SJCRH30 (cell line): ENCODE measurements around the gene KCNH5. TPM values are rescaled to one million over a fixed set of nuclear protein-coding genes. Genes with fewer than 3 reads are reported as not detected.
"Not testable (repeated sequence)": the region's sequence is repeated elsewhere in the genome, so short reads cannot be mapped to it uniquely, and the experiment has no call there.

Experiments
- DNase-seq, 2 experiments: peaks; one replicate each; pipeline ENCODE4 v3.0.0-alpha.2; 2015 to 2020
- H3K27ac ChIP-seq: fragments of 250-450 bp; sonication (Bioruptor Pico); 2 replicates; pipeline ENCODE4 v1.5.1; 2020; ENCODE audit warnings: mild to moderate bottlenecking, moderate library complexity
- H3K27me3 ChIP-seq: fragments of 250-450 bp; sonication (Bioruptor Pico); 2 replicates; pipeline ENCODE4 v1.5.1; 2020; ENCODE audit warnings: mild to moderate bottlenecking, moderate library complexity
- H3K36me3 ChIP-seq: fragments of 250-450 bp; sonication (Bioruptor Pico); 2 replicates; pipeline ENCODE4 v1.5.1; 2020; ENCODE audit warnings: mild to moderate bottlenecking, moderate library complexity
- H3K4me1 ChIP-seq: fragments of 250-450 bp; sonication (Bioruptor Pico); 2 replicates; pipeline ENCODE4 v1.5.1; 2020; ENCODE audit warnings: mild to moderate bottlenecking, moderate library complexity
- H3K4me3 ChIP-seq: fragments of 250-450 bp; sonication (Bioruptor Pico); 2 replicates; pipeline ENCODE4 v1.5.1; 2020; ENCODE audit warnings: mild to moderate bottlenecking, moderate library complexity
- H3K9me3 ChIP-seq: fragments of 250-450 bp; sonication (Bioruptor Pico); replicated peaks from 2 replicates; pipeline ENCODE4 v1.5.1; 2020; ENCODE audit warnings: mild to moderate bottlenecking, moderate library complexity
- total RNA-seq: library from RNA; depleted of rRNA; stranded (reverse); fragments of >200 nt; shearing (Covaris generic); gene quantifications from 2 replicates; pipeline ENCODE4 v1.2.3, GENCODE V29; 2014

Gene KCNH5
- total RNA-seq, 1 experiment from 2014 or later: not detected

GRCh38 chr14:62882967-62883366 lies 162.3 kb downstream of the KCNH5 start:
- Histone ChIP-seq H3K4me1 (no peaks in the 10 kb centered on the region), H3K36me3 (no peaks in the 10 kb centered on the region), H3K4me3 (no peak overlapping the region), H3K9me3 (no peaks in the 10 kb centered on the region), H3K27me3 (no peaks in the 10 kb centered on the region), H3K27ac (no peak overlapping the region)
- DNase-seq: no peak

- no peak overlapping the region for H3K4me3 ChIP-seq
- H3K36me3 ChIP-seq: no peaks in the 10 kb centered on the region
- H3K27me3 ChIP-seq: no peaks in the 10 kb centered on the region
- DNase-seq: no peak
- no peak overlapping the region for H3K27ac ChIP-seq
- H3K4me1 ChIP-seq: no peaks in the 10 kb centered on the region
- H3K9me3 ChIP-seq: no peaks in the 10 kb centered on the region
These were observed 178.9 kb downstream of the KCNH5 start for GRCh38 chr14:62866376-62866775.

DNA sequence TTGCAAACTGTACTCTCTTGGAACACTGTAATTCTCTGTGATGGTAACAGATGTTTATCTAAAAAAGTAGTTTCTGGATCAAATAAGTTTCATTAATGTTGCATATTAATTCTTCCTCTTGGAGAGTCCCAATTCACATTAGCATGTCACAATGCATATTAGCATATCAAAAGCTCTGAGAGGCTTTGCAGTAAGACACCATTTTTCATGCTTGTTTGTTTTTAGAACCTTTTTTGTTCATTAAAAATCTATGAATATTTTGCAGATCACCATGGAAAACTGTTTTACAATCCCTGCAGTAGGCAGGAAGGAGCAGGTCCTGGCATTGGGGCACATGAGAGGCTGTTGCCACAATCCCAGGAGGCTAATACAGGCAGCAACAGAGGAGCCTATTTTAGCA lies 180.7 kb downstream of the KCNH5 start:
- no peak overlapping the region for H3K4me3 ChIP-seq

DNA sequence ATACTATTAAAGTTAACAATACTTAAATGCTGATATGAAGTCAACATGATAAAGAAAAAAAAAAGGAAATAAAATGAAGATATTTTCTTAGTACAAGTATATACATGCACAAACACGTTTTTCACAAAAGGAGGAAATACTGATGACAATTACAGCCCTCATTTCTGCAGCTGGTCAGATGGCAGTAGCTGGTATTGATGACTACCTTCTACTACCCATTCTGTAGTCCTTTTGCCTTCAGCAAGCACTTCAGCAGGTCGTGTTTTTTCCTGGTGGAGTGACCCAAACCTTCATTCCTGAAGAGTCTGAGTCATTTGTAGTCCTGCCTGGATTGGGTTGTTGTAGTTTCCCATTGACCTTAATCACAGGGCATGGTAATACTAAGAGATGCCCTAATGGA lies 187.2 kb downstream of the KCNH5 start:
- not testable (repeated sequence) for H3K36me3 ChIP-seq, H3K9me3 ChIP-seq, H3K4me3 ChIP-seq, H3K4me1 ChIP-seq, H3K27me3 ChIP-seq, DNase-seq, H3K27ac ChIP-seq

More for the DNA sequence above, 180.7 kb downstream of the KCNH5 start:
- Histone ChIP-seq H3K36me3 (no peaks in the 10 kb centered on the region), H3K27me3 (no peaks in the 10 kb centered on the region), H3K27ac (no peak overlapping the region), H3K9me3 (no peaks in the 10 kb centered on the region), H3K4me1 (no peaks in the 10 kb centered on the region)
- DNase-seq: no peak

GRCh38 chr14:62854951-62855350 lies 190.3 kb downstream of the KCNH5 start:
- H3K36me3 ChIP-seq: no peaks in the 10 kb centered on the region
- H3K9me3 ChIP-seq: no peaks in the 10 kb centered on the region
- H3K4me3 ChIP-seq: no peak overlapping the region
- H3K27me3 ChIP-seq: no peaks in the 10 kb centered on the region
- no peak overlapping the region for H3K27ac ChIP-seq
- DNase-seq: no peak
- no peaks in the 10 kb centered on the region for H3K4me1 ChIP-seq

DNA sequence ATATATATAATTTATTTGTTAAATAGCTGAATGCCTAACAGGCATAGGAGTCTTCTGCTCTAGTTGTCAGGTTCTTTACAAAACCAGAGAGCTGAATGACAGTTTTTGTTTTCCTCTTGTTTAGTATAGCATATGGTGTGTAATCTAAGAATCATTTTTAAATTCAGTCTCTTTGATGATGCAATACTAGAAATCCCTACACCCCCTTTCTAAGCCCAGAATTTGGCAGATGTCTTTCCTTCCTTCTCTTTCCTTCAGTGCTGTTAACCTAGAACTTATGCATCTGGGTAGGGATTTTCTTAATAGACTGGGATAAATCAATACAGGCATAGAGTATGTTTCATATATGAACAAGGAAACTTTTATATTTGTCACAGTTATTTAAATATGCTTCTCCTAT lies 198.1 kb downstream of the KCNH5 start:
- no peak for DNase-seq
- H3K9me3 ChIP-seq: no peaks in the 10 kb centered on the region

GRCh38 chr14:62844546-62844945 lies 200.7 kb downstream of the KCNH5 start:
- DNase-seq: no peak
- no peaks in the 10 kb centered on the region for H3K27me3 ChIP-seq
- no peak overlapping the region for H3K27ac ChIP-seq
- H3K9me3 ChIP-seq: no peaks in the 10 kb centered on the region
- no peaks in the 10 kb centered on the region for H3K36me3 ChIP-seq
- no peak overlapping the region for H3K4me3 ChIP-seq
- H3K4me1 ChIP-seq: no peaks in the 10 kb centered on the region

More for the DNA sequence above, 198.1 kb downstream of the KCNH5 start:
- Histone ChIP-seq H3K4me1 (no peaks in the 10 kb centered on the region), H3K27ac (no peak overlapping the region), H3K4me3 (no peak overlapping the region), H3K36me3 (no peaks in the 10 kb centered on the region), H3K27me3 (no peaks in the 10 kb centered on the region)

GRCh38 chr14:62824086-62824485 lies 221.2 kb downstream of the KCNH5 start:
- Histone ChIP-seq H3K4me1 (no peaks in the 10 kb centered on the region), H3K27me3 (no peaks in the 10 kb centered on the region), H3K36me3 (no peaks in the 10 kb centered on the region), H3K4me3 (no peak overlapping the region), H3K27ac (no peak overlapping the region), H3K9me3 (no peaks in the 10 kb centered on the region)
- DNase-seq: no peak

- Histone ChIP-seq H3K36me3 (no peaks in the 10 kb centered on the region), H3K27me3 (no peaks in the 10 kb centered on the region), H3K4me1 (no peaks in the 10 kb centered on the region), H3K4me3 (no peak overlapping the region), H3K27ac (no peak overlapping the region), H3K9me3 (no peaks in the 10 kb centered on the region)
- DNase-seq: no peak
These were observed 225.3 kb downstream of the KCNH5 start for GRCh38 chr14:62819931-62820330.

DNA sequence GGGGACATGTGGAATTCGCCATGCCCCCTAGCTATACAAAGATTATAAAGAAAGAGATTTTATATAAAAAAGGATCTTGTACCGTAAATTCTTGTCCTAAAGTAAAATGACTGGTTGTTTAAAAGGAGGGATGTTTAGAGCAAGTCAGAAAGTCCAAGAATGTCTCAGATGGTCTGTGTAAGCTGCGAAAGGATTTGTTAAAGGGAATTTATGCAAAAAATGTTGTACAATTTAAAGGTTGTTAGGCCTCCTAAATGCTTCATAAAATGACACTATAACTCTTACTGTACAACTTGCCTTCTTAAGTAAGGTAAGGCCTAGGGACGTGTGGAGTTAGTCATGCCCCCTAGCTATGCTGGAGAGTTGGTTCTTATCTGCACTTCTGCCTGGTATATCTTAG lies 237.6 kb downstream of the KCNH5 start:
- Histone ChIP-seq H3K4me1 (no peaks in the 10 kb centered on the region), H3K4me3 (no peak overlapping the region), H3K27me3 (no peaks in the 10 kb centered on the region), H3K9me3 (no peaks in the 10 kb centered on the region), H3K36me3 (no peaks in the 10 kb centered on the region), H3K27ac (no peak overlapping the region)
- DNase-seq: no peak

DNA sequence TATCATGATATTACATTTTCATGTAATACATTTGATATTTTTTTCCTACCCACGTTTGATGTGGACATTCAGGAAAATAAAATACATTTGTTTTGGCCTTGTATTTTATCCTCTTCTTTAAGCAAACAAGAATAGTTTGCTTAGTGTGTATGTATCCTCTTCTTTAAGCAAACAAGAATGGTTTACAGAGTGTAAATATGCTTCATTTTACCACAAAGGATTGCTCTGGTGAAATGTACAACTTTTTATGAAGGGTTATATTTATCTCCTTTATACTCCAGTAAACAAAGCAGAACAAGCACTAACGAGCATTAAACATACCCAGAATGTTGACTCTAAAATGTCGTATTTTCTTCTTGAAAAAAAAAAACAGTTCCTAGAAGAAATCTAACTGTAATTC lies 244.7 kb downstream of the KCNH5 start:
- H3K9me3 ChIP-seq: no peaks in the 10 kb centered on the region
- no peak for DNase-seq

DNA sequence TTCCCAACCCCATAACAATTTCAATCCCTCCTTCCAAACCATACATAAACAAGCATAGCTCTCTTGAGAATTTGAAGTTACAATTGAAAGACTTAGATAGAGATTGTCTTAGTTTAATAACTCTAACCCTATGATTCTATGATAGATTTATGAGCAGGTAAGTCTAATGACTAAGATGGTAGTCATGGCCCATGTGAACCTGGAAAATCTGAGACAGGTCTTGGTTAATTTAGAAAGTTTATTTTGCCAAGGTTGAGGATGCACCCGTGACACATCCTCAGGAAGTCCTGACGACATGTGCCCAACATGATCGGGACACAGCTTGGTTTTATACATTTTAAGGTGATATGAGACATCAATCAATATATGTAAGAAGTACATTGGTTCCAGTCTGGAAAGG lies 248.8 kb downstream of the KCNH5 start:
- Histone ChIP-seq H3K27me3 (no peaks in the 10 kb centered on the region), H3K9me3 (no peaks in the 10 kb centered on the region), H3K27ac (no peak overlapping the region), H3K4me3 (no peak overlapping the region), H3K4me1 (no peaks in the 10 kb centered on the region), H3K36me3 (no peaks in the 10 kb centered on the region)
- DNase-seq: no peak

More for the DNA sequence above, 244.7 kb downstream of the KCNH5 start:
- Histone ChIP-seq H3K4me1 (no peaks in the 10 kb centered on the region), H3K27me3 (no peaks in the 10 kb centered on the region), H3K4me3 (no peak overlapping the region), H3K36me3 (no peaks in the 10 kb centered on the region), H3K27ac (no peak overlapping the region)

DNA sequence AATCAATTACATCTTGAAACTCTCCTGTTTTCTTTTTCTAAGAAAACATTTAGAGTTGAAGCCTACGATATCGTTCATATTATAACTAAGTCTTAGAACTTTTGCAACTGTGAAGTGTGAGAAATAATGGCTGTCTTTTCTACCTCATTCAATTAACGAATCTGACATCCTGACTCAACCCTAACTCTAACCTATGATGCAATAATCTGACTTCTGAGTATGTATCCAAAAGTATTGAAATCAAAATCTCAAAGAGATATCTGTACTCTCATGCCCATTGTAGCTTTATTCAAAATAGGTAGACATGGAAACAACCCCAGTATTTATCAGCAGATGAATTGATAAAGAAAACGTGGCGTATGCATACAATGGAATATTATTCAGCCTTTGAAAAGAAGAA lies 252.7 kb downstream of the KCNH5 start:
- Histone ChIP-seq H3K4me3 (no peak overlapping the region), H3K9me3 (no peaks in the 10 kb centered on the region), H3K4me1 (no peaks in the 10 kb centered on the region), H3K36me3 (no peaks in the 10 kb centered on the region), H3K27me3 (no peaks in the 10 kb centered on the region), H3K27ac (no peak overlapping the region)
- DNase-seq: no peak

GRCh38 chr14:62781328-62781727 lies 263.9 kb downstream of the KCNH5 start:
- not testable (repeated sequence) for H3K4me3 ChIP-seq, H3K27me3 ChIP-seq, H3K36me3 ChIP-seq, H3K27ac ChIP-seq, H3K9me3 ChIP-seq, DNase-seq, H3K4me1 ChIP-seq

- Histone ChIP-seq H3K4me1 (no peaks in the 10 kb centered on the region), H3K9me3 (no peaks in the 10 kb centered on the region), H3K36me3 (no peaks in the 10 kb centered on the region), H3K27me3 (no peaks in the 10 kb centered on the region), H3K27ac (no peak overlapping the region), H3K4me3 (no peak overlapping the region)
- no peak for DNase-seq
These were observed 266.4 kb downstream of the KCNH5 start for GRCh38 chr14:62778852-62779251.

DNA sequence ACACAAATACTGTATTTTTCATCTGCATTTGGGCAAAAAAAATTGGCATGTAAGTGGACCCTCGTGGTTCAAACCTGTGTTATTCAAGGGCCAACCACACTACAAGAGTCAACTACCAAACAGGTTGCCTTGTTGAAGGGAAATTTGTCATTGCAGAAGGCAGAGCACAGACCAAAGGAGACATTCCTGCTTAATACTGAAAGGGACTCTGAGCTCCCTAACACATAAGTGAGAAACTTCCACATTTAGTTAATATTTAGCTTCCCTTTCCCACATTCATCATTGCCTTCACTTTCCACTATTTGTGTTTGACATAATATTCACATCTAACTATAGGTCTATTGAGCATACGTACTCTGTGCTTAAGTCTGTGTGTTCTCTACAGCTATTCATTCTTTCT lies 266.9 kb downstream of the KCNH5 start:
- H3K9me3 ChIP-seq: no peaks in the 10 kb centered on the region

GRCh38 chr14:62777510-62777909 lies 267.7 kb downstream of the KCNH5 start:
- no peaks in the 10 kb centered on the region for H3K27me3 ChIP-seq
- no peaks in the 10 kb centered on the region for H3K36me3 ChIP-seq
- DNase-seq: no peak
- H3K27ac ChIP-seq: no peak overlapping the region
- no peaks in the 10 kb centered on the region for H3K4me1 ChIP-seq
- H3K9me3 ChIP-seq: no peaks in the 10 kb centered on the region
- no peak overlapping the region for H3K4me3 ChIP-seq

More for the DNA sequence above, 266.9 kb downstream of the KCNH5 start:
- H3K36me3 ChIP-seq: no peaks in the 10 kb centered on the region
- no peak overlapping the region for H3K27ac ChIP-seq
- no peaks in the 10 kb centered on the region for H3K27me3 ChIP-seq
- H3K4me3 ChIP-seq: no peak overlapping the region
- no peaks in the 10 kb centered on the region for H3K4me1 ChIP-seq
- DNase-seq: no peak
